Measurements from ENCODE around the gene CA12. TPM values are rescaled to one million over a fixed set of nuclear protein-coding genes. Genes with fewer than 3 reads are reported as not detected.

CA12 gene
- total RNA-seq, 3 donors from 2014 or later: 11.7 to 64.5 (median 61.9) TPM

- TF ChIP-seq POLR2AphosphoS5 (IDR thresholded peaks at IDR 0.05) (no peak), POLR2A (IDR thresholded peaks at IDR 0.05) (no peak), CTCF (IDR thresholded peaks at IDR 0.05) (no peak)
- H3K27me3 ChIP-seq: no peaks in the 10 kb centered on the region
- H3K4me1 ChIP-seq: no peaks in the 10 kb centered on the region
- H3K9me3 ChIP-seq: no peaks in the 10 kb centered on the region
- H3K36me3 ChIP-seq: no peaks in the 10 kb centered on the region
- H3K27ac ChIP-seq: no peak overlapping the region
- intact Hi-C loops (cut with DNase I; ENCODE audit: low total_unique reads): no loop called here
- H3K4me3 ChIP-seq: no peak overlapping the region
- no peak for DNase-seq (ENCODE audit: low spot score in 2 of 2)
Measured at GRCh38 chr15:63414474-63415120, 33.0 kb upstream of the CA12 start.

GRCh38 chr15:63412551-63412950, 30.9 kb upstream of the CA12 start:
- TF ChIP-seq POLR2AphosphoS5 (IDR thresholded peaks at IDR 0.05): no peak
- TF ChIP-seq CTCF (IDR thresholded peaks at IDR 0.05): no peak
- TF ChIP-seq POLR2A (IDR thresholded peaks at IDR 0.05): no peak
- H3K4me1 ChIP-seq: no peaks in the 10 kb centered on the region
- H3K27me3 ChIP-seq: no peaks in the 10 kb centered on the region
- H3K9me3 ChIP-seq: no peaks in the 10 kb centered on the region
- no peak for DNase-seq (ENCODE audit: low spot score in 2 of 2)
- H3K4me3 ChIP-seq: no peak overlapping the region
- no peak overlapping the region for H3K27ac ChIP-seq
- H3K36me3 ChIP-seq: no peaks in the 10 kb centered on the region
- intact Hi-C loops (cut with DNase I; ENCODE audit: low total_unique reads): no loop called here

GRCh38 chr15:63411866-63412265, 30.2 kb upstream of the CA12 start:
- intact Hi-C loops (cut with DNase I; ENCODE audit: low total_unique reads): no loop called here
- H3K27me3 ChIP-seq: no peaks in the 10 kb centered on the region

GRCh38 chr15:63409179-63409578, 27.5 kb upstream of the CA12 start:
- Histone ChIP-seq H3K4me1 (no peaks in the 10 kb centered on the region), H3K27me3 (no peaks in the 10 kb centered on the region), H3K27ac (no peak overlapping the region), H3K9me3 (no peaks in the 10 kb centered on the region), H3K4me3 (no peak overlapping the region), H3K36me3 (no peaks in the 10 kb centered on the region)
- intact Hi-C loops (cut with DNase I; ENCODE audit: low total_unique reads): no loop called here
- DNase-seq (ENCODE audit: low spot score in 2 of 2): no peak
- no peak for TF ChIP-seq POLR2A (IDR thresholded peaks at IDR 0.05)
- TF ChIP-seq CTCF (IDR thresholded peaks at IDR 0.05): no peak
- no peak for TF ChIP-seq POLR2AphosphoS5 (IDR thresholded peaks at IDR 0.05)

More at GRCh38 chr15:63411866-63412265, 30.2 kb upstream of the CA12 start:
- TF ChIP-seq POLR2A (IDR thresholded peaks at IDR 0.05) (no peak), CTCF (IDR thresholded peaks at IDR 0.05) (no peak)
- no peak for DNase-seq (ENCODE audit: low spot score in 2 of 2)
- H3K27ac ChIP-seq: no peak overlapping the region
- H3K4me3 ChIP-seq: no peak overlapping the region
- H3K9me3 ChIP-seq: no peaks in the 10 kb centered on the region
- H3K36me3 ChIP-seq: no peaks in the 10 kb centered on the region
- no peaks in the 10 kb centered on the region for H3K4me1 ChIP-seq

GRCh38 chr15:63408524-63408923, 26.9 kb upstream of the CA12 start:
- H3K4me1 ChIP-seq: no peaks in the 10 kb centered on the region
- DNase-seq (ENCODE audit: low spot score in 2 of 2): no peak
- H3K9me3 ChIP-seq: no peaks in the 10 kb centered on the region
- TF ChIP-seq POLR2A (IDR thresholded peaks at IDR 0.05) (no peak), CTCF (IDR thresholded peaks at IDR 0.05) (no peak), POLR2AphosphoS5 (IDR thresholded peaks at IDR 0.05) (no peak)
- intact Hi-C loops (cut with DNase I; ENCODE audit: low total_unique reads): no loop called here
- H3K27me3 ChIP-seq: no peaks in the 10 kb centered on the region
- no peak overlapping the region for H3K27ac ChIP-seq
- no peak overlapping the region for H3K4me3 ChIP-seq
- no peaks in the 10 kb centered on the region for H3K36me3 ChIP-seq
